ENCODE results near the gene HSF5.

The HSF5 gene

DNA sequence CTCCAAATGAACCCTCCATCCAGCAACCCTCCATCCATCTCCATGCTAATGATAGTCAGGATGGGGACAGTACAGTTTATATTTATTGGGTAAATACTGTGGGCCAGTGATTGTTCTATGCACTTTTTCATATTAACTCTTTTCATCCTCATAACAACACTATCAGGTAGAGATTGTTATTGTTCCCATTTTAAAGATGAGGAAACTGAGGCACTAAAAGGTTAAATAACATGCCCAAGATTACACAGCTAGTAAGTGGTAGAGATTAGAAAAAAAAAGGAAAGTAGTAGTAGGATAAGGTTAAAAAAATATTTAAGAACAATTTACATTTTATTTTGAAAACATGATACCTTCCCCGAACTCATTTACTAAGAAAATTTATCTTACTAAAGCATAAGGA lies 114.3 kb downstream of the HSF5 start:
- no peak for TF ChIP-seq ZNF274 (IDR thresholded peaks at IDR 0.05; ENCODE audit: low read depth, low read length)
- no peak overlapping the region for H3K4me3 ChIP-seq (ENCODE audit: low read length)

DNA sequence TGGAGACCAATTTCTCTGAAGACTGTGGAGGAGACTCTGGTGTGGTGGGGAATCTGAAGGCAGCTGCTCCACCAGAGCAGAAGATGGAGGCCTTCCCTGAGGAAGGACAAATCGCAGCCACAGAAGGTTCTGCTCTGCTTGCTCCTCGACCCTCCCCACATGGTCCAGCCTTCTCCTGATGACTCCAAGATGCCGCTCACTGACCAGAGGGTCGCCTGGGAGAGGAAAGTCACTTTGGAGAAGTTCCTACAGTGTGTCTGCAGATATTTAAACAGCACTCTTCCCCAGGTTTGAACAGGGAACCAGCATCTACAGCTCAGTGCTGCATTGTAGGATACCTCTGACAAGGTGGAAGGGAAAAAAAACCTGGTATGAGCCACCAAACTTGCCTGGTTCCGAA lies 115.2 kb downstream of the HSF5 start:
- TF ChIP-seq ZNF274 (IDR thresholded peaks at IDR 0.05; ENCODE audit: low read depth, low read length): no peak
- no peak overlapping the region for H3K4me3 ChIP-seq (ENCODE audit: low read length)

DNA sequence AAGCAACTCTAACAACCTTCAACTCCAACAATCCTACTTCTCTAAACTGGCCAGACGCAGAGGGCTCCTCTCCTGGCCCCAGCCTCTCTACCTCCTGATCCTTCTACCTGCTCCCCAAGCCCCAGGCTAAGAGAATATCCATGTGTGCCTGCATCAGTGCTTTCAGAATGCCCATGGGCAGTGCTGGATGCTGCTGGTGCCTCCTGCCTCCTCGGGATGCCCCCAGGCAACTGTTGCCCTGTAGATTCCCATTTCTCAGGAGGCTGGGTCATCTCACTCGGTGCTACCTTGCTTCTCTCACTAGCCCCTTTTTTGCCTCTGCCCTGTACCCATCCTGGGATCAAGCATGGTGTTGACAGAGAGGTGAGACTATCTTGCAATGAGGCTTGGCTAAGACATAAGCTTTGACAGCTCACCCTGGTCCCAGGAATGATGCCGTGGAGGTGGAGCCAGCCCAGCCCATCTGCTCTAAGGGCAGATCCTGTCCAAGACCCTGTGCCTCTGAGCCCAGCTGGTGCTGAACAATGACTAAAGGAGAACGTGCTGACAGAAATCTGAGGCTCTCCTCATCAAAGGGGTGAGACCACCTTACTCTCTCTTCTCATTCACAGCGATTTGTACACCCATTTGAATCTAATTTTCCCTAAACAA lies 116.8 kb downstream of the HSF5 start:
- no peak for TF ChIP-seq ZNF274 (IDR thresholded peaks at IDR 0.05; ENCODE audit: low read depth, low read length)
- H3K4me3 ChIP-seq (ENCODE audit: low read length): no peak overlapping the region

DNA sequence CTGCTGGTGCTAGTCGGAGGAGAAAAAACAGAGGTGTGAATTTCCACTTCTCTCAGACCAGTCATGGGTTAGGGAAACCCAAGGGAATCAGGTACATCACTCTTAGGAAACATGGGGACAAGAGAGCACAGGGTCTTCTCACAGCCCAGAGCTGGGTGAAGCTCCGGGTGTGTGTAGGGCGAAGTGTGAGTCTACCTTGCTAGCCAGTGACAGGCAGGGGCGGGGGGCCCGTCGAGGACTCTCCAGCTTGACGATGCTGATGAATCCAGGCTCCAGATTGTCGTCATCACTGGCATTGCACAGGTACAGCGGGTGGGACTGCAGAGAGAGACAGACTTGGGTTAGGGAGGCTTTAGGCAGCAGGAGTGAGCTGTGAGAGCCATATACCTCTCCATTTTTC lies 117.5 kb downstream of the HSF5 start:
- no peak overlapping the region for H3K4me3 ChIP-seq (ENCODE audit: low read length)
- no peak for TF ChIP-seq ZNF274 (IDR thresholded peaks at IDR 0.05; ENCODE audit: low read depth, low read length)

DNA sequence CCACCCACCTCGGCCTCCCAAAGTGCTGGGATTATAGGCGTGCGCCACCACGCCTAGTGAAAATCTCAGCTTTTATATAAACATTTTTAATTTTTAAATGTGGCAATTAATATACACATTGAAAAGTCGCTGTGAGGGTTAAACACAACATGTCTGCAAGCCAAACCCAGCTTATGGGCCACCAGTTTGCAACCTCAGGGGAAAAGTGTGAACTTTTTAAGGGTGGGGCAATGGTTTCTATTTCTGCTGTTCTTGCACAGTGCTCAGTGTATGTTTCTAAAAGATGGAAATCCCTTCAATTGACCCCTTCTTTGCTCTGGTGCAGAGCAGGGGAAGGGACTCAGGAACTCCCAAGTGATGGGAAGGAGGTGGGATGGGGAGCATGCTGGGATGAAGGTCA lies 117.9 kb downstream of the HSF5 start:
- no peak for TF ChIP-seq ZNF274 (IDR thresholded peaks at IDR 0.05; ENCODE audit: low read depth, low read length)
- no peak overlapping the region for H3K4me3 ChIP-seq (ENCODE audit: low read length)
